NCI-H69 (cell line): ENCODE data around the gene ASB1.

Source experiments
- DNase-seq: peaks from one replicate; lab custom pipeline; 2025; lab: John Stamatoyannopoulos, UW

The ASB1 gene

GRCh38 chr2:238445409-238446190 is 18.9 kb downstream of the ASB1 start:
- no peak for DNase-seq

GRCh38 chr2:238446371-238446770 is 19.6 kb downstream of the ASB1 start:
- no peak for DNase-seq

GRCh38 chr2:238448031-238448955 is 21.6 kb downstream of the ASB1 start:
- DNase-seq, result no peak

- DNase-seq, result no peak
Observed at GRCh38 chr2:238449241-238449640, 22.5 kb downstream of the ASB1 start.

GRCh38 chr2:238449909-238450417 is 23.2 kb downstream of the ASB1 start:
- DNase-seq, result peak; percentile 2

- DNase-seq, result no peak
Observed at GRCh38 chr2:238450440-238450861, 23.7 kb downstream of the ASB1 start.

GRCh38 chr2:238453842-238454241 is 27.1 kb downstream of the ASB1 start:
- DNase-seq, result no peak

- no peak for DNase-seq
Observed at GRCh38 chr2:238456449-238456848, 29.7 kb downstream of the ASB1 start.

- no peak for DNase-seq
Observed at GRCh38 chr2:238456970-238457926, 30.5 kb downstream of the ASB1 start.

- no peak for DNase-seq
Observed at GRCh38 chr2:238457927-238458324, 31.2 kb downstream of the ASB1 start.

GRCh38 chr2:238458651-238459050 is 31.9 kb downstream of the ASB1 start:
- no peak for DNase-seq

- DNase-seq, result no peak
Observed at GRCh38 chr2:238459081-238459629, 32.4 kb downstream of the ASB1 start.

GRCh38 chr2:238461051-238461450 is 34.3 kb downstream of the ASB1 start:
- DNase-seq, result no peak

- DNase-seq, result no peak
Observed at GRCh38 chr2:238461491-238461890, 34.8 kb downstream of the ASB1 start.

GRCh38 chr2:238461916-238462315 is 35.2 kb downstream of the ASB1 start:
- no peak for DNase-seq

- peak; percentile 54 for DNase-seq
Observed at GRCh38 chr2:238462782-238463396, 36.2 kb downstream of the ASB1 start.

GRCh38 chr2:238464389-238464788 is 37.7 kb downstream of the ASB1 start:
- no peak for DNase-seq

- no peak for DNase-seq
Observed at GRCh38 chr2:238465487-238466242, 38.9 kb downstream of the ASB1 start.

- DNase-seq, result peak; percentile 4
Observed at GRCh38 chr2:238466243-238466756, 39.6 kb downstream of the ASB1 start.

GRCh38 chr2:238467062-238467461 is 40.3 kb downstream of the ASB1 start:
- DNase-seq, result no peak
